Ovary (tissue), 3 donors: ENCODE data around the gene TBCK.

Experiments used
- CTCF ChIP-seq, 3 donors: fragments of 450-650 bp in 2 of 3; fragments of 200-600 bp in 1 of 3; IDR thresholded peaks; one replicate each; pipeline versions ENCODE4 v1.5.1 to v1.8.0; 2016 to 2022; ENCODE audit warnings: antibody characterized with exemption in 3 of 3, mild to moderate bottlenecking in 1 of 3
- EP300 ChIP-seq: sonication (generic); formaldehyde crosslinking; IDR thresholded peaks from one replicate; pipeline ENCODE4 v1.6.1; 2017; ENCODE audit warnings: antibody characterized with exemption
- POLR2A ChIP-seq: fragments of 450-650 bp; IDR thresholded peaks from one replicate; pipeline ENCODE4 v1.6.1; 2017; ENCODE audit warnings: antibody characterized with exemption, mild to moderate bottlenecking, moderate library complexity
- donor health status: DM: no; HTN: no; CAD: no.

- TF ChIP-seq CTCF (IDR thresholded peaks at IDR 0.05) (no peak), EP300 (no peak), POLR2A (no peak)
Observed at GRCh38 chr4:106140601-106141000, 175.4 kb downstream of the TBCK start.
